SK-N-SH (cell line): ENCODE measurements around the gene GPR55. TPM values are rescaled to one million over a fixed set of nuclear protein-coding genes. Genes with fewer than 3 reads are reported as not detected.
A peak's percentile ranks its signal among the peaks of the same experiment; 100 is the strongest.

Source experiments
- CTCF ChIA-PET: fragments of 300-600, 350-600 bp; formaldehyde crosslinking; extraction: SDS; loops from one replicate; lab custom pipeline; 2021; lab: Yijun Ruan, JAX
- POLR2A ChIA-PET: fragments of 350-600 bp; sonication (Branson Sonifier 250); formaldehyde crosslinking; extraction: SDS; loops from one replicate; lab custom pipeline; 2020; ENCODE audit warnings: antibody characterized with exemption, inconsistent platforms; lab: Yijun Ruan, JAX
- DNase-seq: peaks from one replicate; pipeline ENCODE4 v3.0.0; 2012
- H2AFZ ChIP-seq: fragments of 200-600 bp; sonication (generic); 2 replicates; pipeline ENCODE4 v1.8.1; 2016; ENCODE audit warnings: antibody characterized with exemption, mild to moderate bottlenecking, low read depth
- H3F3A ChIP-seq: fragments of 200-600 bp; sonication (generic); replicated peaks from 2 replicates; pipeline ENCODE3; 2016; ENCODE audit warnings: antibody characterized with exemption, mild to moderate bottlenecking; ENCODE audit not compliant: insufficient read depth
- H3K27ac ChIP-seq, 2 experiments: fragments of 200-500 bp in 1 of 2; fragments of 200-600 bp in 1 of 2; sonication (Bioruptor generic) in 1 of 2; sonication (generic), shearing (Covaris generic) in 1 of 2; 2 replicates each; pipeline versions ENCODE4 v1.5.1 to v1.6.1; 2014 to 2016; ENCODE audit warnings: low read depth in 2 of 2, inconsistent platforms in 1 of 2, low read length in 1 of 2, mild to moderate bottlenecking in 1 of 2, mixed read lengths in 1 of 2
- H3K27me3 ChIP-seq: fragments of 200-600 bp; sonication (generic), shearing (Covaris generic); 2 replicates; pipeline ENCODE4 v1.6.1; 2016; ENCODE audit warnings: mixed run types; ENCODE audit not compliant: insufficient read depth
- H3K36me3 ChIP-seq, 2 experiments: fragments of 200-500 bp in 1 of 2; fragments of 200-600 bp in 1 of 2; sonication (Bioruptor generic) in 1 of 2; sonication (generic) in 1 of 2; replicated peaks in 1 of 2; 2 replicates each; pipeline versions ENCODE3 to v1.5.1; 2014 to 2016; ENCODE audit warnings: low read length in 1 of 2, mild to moderate bottlenecking in 1 of 2; ENCODE audit not compliant: insufficient read depth in 2 of 2, control insufficient read depth in 1 of 2
- H3K4me1 ChIP-seq, 2 experiments: fragments of 200-500 bp in 1 of 2; fragments of 200-600 bp in 1 of 2; sonication (Bioruptor generic) in 1 of 2; sonication (generic), shearing (Covaris generic) in 1 of 2; 2 replicates each; pipeline versions ENCODE4 v1.5.1 to v1.6.1; 2014 to 2016; ENCODE audit warnings: low read depth in 1 of 2, low read length in 1 of 2, mixed run types in 1 of 2; ENCODE audit not compliant: insufficient read depth in 2 of 2, control insufficient read depth in 1 of 2
- H3K4me2 ChIP-seq: fragments of 200-600 bp; sonication (generic), shearing (Covaris generic); 2 replicates; pipeline ENCODE4 v1.6.1; 2017; ENCODE audit warnings: mixed run types
- H3K4me3 ChIP-seq, 2 experiments: fragments of 200-500 bp in 1 of 2; fragments of 200-600 bp in 1 of 2; sonication (Bioruptor generic) in 1 of 2; sonication (generic), shearing (Covaris generic) in 1 of 2; 2 replicates each; pipeline versions ENCODE4 v1.5.1 to v1.8.1; 2014 to 2016; ENCODE audit warnings: low read depth in 2 of 2, inconsistent platforms in 1 of 2, low read length in 1 of 2, mild to moderate bottlenecking in 1 of 2, mixed read lengths in 1 of 2, moderate library complexity in 1 of 2
- H3K79me2 ChIP-seq: fragments of 200-600 bp; sonication (generic); 2 replicates; pipeline ENCODE4 v1.8.1; 2017; ENCODE audit warnings: mild to moderate bottlenecking; ENCODE audit not compliant: insufficient read depth
- H3K9ac ChIP-seq: fragments of 200-600 bp; sonication (generic); 2 replicates; pipeline ENCODE4 v1.6.1; 2017; ENCODE audit warnings: mixed run types
- H3K9me2 ChIP-seq: fragments of 200-600 bp; sonication (generic); 2 replicates; pipeline ENCODE4 v1.6.1; 2017; ENCODE audit warnings: mixed run types
- H3K9me3 ChIP-seq: fragments of 200-600 bp; sonication (generic); 2 replicates; pipeline ENCODE4 v1.6.1; 2017; ENCODE audit warnings: mixed run types, mild to moderate bottlenecking, moderate library complexity
- H4K20me1 ChIP-seq: fragments of 200-600 bp; sonication (generic); 2 replicates; pipeline ENCODE4 v1.6.1; 2017; ENCODE audit warnings: mild to moderate bottlenecking, mixed run types; ENCODE audit not compliant: insufficient read depth
- CHD2 ChIP-seq: fragments of 150-350 bp; IDR thresholded peaks from 2 replicates; pipeline ENCODE4 v1.6.1; 2018; ENCODE audit warnings: low read length; ENCODE audit not compliant: partially characterized antibody
- ELF1 ChIP-seq: IDR thresholded peaks from 2 replicates; pipeline ENCODE4 v1.4.0; 2012
- FOXM1 ChIP-seq: IDR thresholded peaks from 2 replicates; pipeline ENCODE4 v1.4.0; 2012; ENCODE audit warnings: low read depth, mild to moderate bottlenecking
- GABPA ChIP-seq: IDR thresholded peaks from 2 replicates; pipeline ENCODE4 v1.4.0; 2012; ENCODE audit warnings: low read depth, mild to moderate bottlenecking
- JUND ChIP-seq: IDR thresholded peaks from 2 replicates; pipeline ENCODE4 v1.4.0; 2012
- MAX ChIP-seq: IDR thresholded peaks from 2 replicates; pipeline ENCODE4 v1.4.0; 2012; ENCODE audit warnings: low read depth
- MXI1 ChIP-seq: IDR thresholded peaks from 2 replicates; pipeline ENCODE4 v1.6.1; 2012; ENCODE audit warnings: mild to moderate bottlenecking, low read depth, low read length, improper control_type of control experiment
- NRF1 ChIP-seq: IDR thresholded peaks from 2 replicates; pipeline ENCODE4 v1.6.1; 2012; ENCODE audit warnings: low read depth, mild to moderate bottlenecking, low read length
- POLR2AphosphoS5 ChIP-seq: IDR thresholded peaks from 2 replicates; pipeline ENCODE4 v1.6.1; 2012; ENCODE audit warnings: low read depth, low read length
- RCOR1 ChIP-seq: fragments of 150-350 bp; IDR thresholded peaks from 2 replicates; pipeline ENCODE4 v1.6.1; 2017; ENCODE audit warnings: antibody characterized with exemption, low read length
- RXRA ChIP-seq: IDR thresholded peaks from 2 replicates; pipeline ENCODE4 v1.4.0; 2012; ENCODE audit warnings: low read depth, mild to moderate bottlenecking, borderline replicate concordance
- SIN3A ChIP-seq: IDR thresholded peaks from 2 replicates; pipeline ENCODE4 v1.6.1; 2012; ENCODE audit warnings: low read depth, mild to moderate bottlenecking, low read length, moderate library complexity, borderline replicate concordance
- SMC3 ChIP-seq: IDR thresholded peaks from 2 replicates; pipeline ENCODE4 v1.6.1; 2012; ENCODE audit warnings: low read depth, low read length, improper control_type of control experiment
- TAF1 ChIP-seq: IDR thresholded peaks from 2 replicates; pipeline ENCODE4 v1.6.1; 2012; ENCODE audit warnings: low read depth, mild to moderate bottlenecking, low read length, moderate library complexity, borderline replicate concordance
- TCF12 ChIP-seq: IDR thresholded peaks from 2 replicates; pipeline ENCODE4 v1.4.0; 2012
- TEAD4 ChIP-seq: IDR thresholded peaks from 2 replicates; pipeline ENCODE4 v1.4.0; 2012; ENCODE audit warnings: mild to moderate bottlenecking, borderline replicate concordance; ENCODE audit not compliant: insufficient read depth
- USF1 ChIP-seq: IDR thresholded peaks from 2 replicates; pipeline ENCODE4 v1.4.0; 2012; ENCODE audit warnings: low read depth, borderline replicate concordance
- YY1 ChIP-seq: IDR thresholded peaks from 2 replicates; pipeline ENCODE4 v1.4.0; 2012; ENCODE audit warnings: low read depth, mild to moderate bottlenecking
- whole genome bisulfite sequencing: methylation state at CpG from one replicate; pipeline ENCODE4 v1.1.6; 2017; ENCODE audit warnings: low lambda C conversion rate; 5-methylcytosine and 5-hydroxymethylcytosine counted together
- polyA plus RNA-seq, 3 experiments: library from polyadenylated mRNA; depleted of rRNA; stranded (reverse); fragments of >200 nt; gene quantifications; 2 replicates each; pipeline ENCODE4 v1.2.3, GENCODE V29; 2012
- TF ChIP-seq, protein P1 (sequence below): fragments of 150-350 bp; IDR thresholded peaks from 2 replicates; pipeline ENCODE4 v1.6.1; 2016; ENCODE audit warnings: mild to moderate bottlenecking, low read depth, low read length
- TF ChIP-seq, protein P2 (sequence below): IDR thresholded peaks from 2 replicates; pipeline ENCODE4 v1.6.1; 2012; ENCODE audit warnings: mild to moderate bottlenecking, low read depth, low read length, moderate library complexity

GPR55 gene
- polyA plus RNA-seq, 1 of the 3 experiments (the other 2 are of a cell fraction) = not detected

DNA sequence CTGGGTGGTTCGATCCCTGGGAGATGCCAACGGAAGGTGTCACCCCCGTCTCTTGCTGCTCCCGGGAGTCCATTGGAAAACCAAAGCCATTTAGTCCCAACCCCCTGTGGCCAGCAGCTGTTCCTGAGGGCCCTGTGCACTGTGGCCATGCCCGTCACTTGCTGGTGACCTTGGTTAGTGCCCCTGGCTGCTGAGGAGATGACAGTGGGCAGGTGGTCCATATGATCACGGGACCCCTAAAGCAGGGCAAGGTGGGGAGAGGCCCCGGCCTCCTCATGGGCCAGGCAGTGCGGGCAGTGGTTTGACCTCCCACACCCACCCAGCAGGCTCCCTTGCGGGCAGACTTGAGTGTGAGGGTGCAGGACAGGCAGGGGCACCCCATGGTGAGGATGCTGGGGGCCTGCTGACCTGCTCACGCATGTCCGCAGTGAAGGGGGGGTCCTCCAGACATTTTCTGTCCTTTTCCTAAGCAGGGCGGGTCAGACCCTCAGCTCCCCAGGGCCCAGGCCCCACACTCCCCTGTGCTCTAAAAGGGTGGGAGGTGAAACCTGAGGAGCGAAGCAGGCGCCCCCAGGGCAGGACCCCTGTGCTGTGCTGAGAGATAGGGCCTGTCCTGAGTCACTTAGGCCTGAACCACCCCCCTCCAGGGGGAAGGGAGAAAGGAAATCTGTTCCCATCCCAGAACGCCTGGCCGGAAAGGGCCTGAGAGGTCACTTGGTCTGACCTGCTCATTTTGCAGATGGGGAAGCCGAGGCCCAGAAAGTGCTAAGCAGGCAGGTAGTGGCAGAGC is 53.5 kb downstream of the GPR55 start:
- TF ChIP-seq TCF12 (no peak), MXI1 (no peak), MAX (no peak), SMC3 (no peak), SIN3A (no peak), RXRA (no peak), RCOR1 (no peak), CHD2 (no peak), YY1 (no peak)
- TF ChIP-seq, all 33 proteins: peak for 0
- no peak overlapping the region for H3K4me3 ChIP-seq
- ChIA-PET POLR2A (interaction anchor here (0.8 kb wide), 1 partner anchor 14 kb away, joined by 3 read pairs; no protein-coding TSS in a partner anchor), CTCF (interaction anchor here (0.6 to 7.9 kb wide), 11 partner anchors 7 to 716 kb away, joined by 3 to 58 read pairs (median 5); no protein-coding TSS in a partner anchor)
- H3K27ac ChIP-seq = peak overlapping the region in 1 of 2 experiments; percentile 99; a peak in 2 of 4 replicates
- H3K9me3 ChIP-seq = no peaks in the 10 kb centered on the region
- peaks cover 33 to 71% of the 10 kb centered on the region in 2 experiments for H3K4me1 ChIP-seq
- 70% methylated on average over 5 of the region's 17 CpGs for WGBS
- no peaks in the 10 kb centered on the region for H3K9me2 ChIP-seq
- H3K9ac ChIP-seq = no peak overlapping the region
- H3K27me3 ChIP-seq = no peaks in the 10 kb centered on the region
- H3K36me3 ChIP-seq = peaks cover 0 to 12% of the 10 kb centered on the region in 2 experiments
- no peak overlapping the region for H2AFZ ChIP-seq
- H3K79me2 ChIP-seq = no peaks in the 10 kb centered on the region
- peaks cover 33% of the 10 kb centered on the region; the same call in 1 of the 2 replicates for H4K20me1 ChIP-seq
- no peak overlapping the region for H3K4me2 ChIP-seq
- no peak for DNase-seq
- H3F3A ChIP-seq = peaks cover 4% of the 10 kb centered on the region

GRCh38 chr2:230870544-230871360 is 54.3 kb downstream of the GPR55 start:
- H3K27me3 ChIP-seq = no peaks in the 10 kb centered on the region
- peaks cover 9% of the 10 kb centered on the region for H3F3A ChIP-seq
- CTCF ChIA-PET = interaction anchor here (0.6 to 7.9 kb wide), 12 partner anchors 8 to 117 kb away, joined by 3 to 58 read pairs (median 5); no protein-coding TSS in a partner anchor
- H3K4me2 ChIP-seq = no peak overlapping the region; the same call in 1 of the 2 replicates
- H2AFZ ChIP-seq = no peak overlapping the region
- WGBS = 59% methylated on average over 18 of the region's 18 CpGs
- POLR2A ChIA-PET = interaction anchor here (0.6 to 0.8 kb wide), 2 partner anchors 15 to 116 kb away, joined by 3 read pairs; no protein-coding TSS in a partner anchor
- peaks cover 40 to 77% of the 10 kb centered on the region in 2 experiments for H3K4me1 ChIP-seq
- no peak overlapping the region; a peak in 1 of 4 replicates for H3K4me3 ChIP-seq
- H3K27ac ChIP-seq = peak overlapping the region in 1 of 2 experiments; percentile 99; a peak in 2 of 4 replicates
- no peak overlapping the region for H3K9ac ChIP-seq
- no peaks in the 10 kb centered on the region for H3K79me2 ChIP-seq
- H3K9me3 ChIP-seq = no peaks in the 10 kb centered on the region
- peaks cover 35% of the 10 kb centered on the region; the same call in 1 of the 2 replicates for H4K20me1 ChIP-seq
- peak; percentile 76 for DNase-seq
- H3K36me3 ChIP-seq = peaks cover 0 to 8% of the 10 kb centered on the region in 2 experiments
- H3K9me2 ChIP-seq = no peaks in the 10 kb centered on the region
- TF ChIP-seq TAF1 (no peak), GABPA (no peak), YY1 (no peak), USF1 (no peak), MAX (no peak), ELF1 (no peak), NRF1 (no peak), TEAD4 (no peak), JUND (no peak), SMC3 (no peak), POLR2AphosphoS5 (no peak), FOXM1 (no peak)
- TF ChIP-seq, protein P1, sequence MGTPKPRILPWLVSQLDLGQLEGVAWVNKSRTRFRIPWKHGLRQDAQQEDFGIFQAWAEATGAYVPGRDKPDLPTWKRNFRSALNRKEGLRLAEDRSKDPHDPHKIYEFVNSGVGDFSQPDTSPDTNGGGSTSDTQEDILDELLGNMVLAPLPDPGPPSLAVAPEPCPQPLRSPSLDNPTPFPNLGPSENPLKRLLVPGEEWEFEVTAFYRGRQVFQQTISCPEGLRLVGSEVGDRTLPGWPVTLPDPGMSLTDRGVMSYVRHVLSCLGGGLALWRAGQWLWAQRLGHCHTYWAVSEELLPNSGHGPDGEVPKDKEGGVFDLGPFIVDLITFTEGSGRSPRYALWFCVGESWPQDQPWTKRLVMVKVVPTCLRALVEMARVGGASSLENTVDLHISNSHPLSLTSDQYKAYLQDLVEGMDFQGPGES = no peak
- TF ChIP-seq, protein P2, sequence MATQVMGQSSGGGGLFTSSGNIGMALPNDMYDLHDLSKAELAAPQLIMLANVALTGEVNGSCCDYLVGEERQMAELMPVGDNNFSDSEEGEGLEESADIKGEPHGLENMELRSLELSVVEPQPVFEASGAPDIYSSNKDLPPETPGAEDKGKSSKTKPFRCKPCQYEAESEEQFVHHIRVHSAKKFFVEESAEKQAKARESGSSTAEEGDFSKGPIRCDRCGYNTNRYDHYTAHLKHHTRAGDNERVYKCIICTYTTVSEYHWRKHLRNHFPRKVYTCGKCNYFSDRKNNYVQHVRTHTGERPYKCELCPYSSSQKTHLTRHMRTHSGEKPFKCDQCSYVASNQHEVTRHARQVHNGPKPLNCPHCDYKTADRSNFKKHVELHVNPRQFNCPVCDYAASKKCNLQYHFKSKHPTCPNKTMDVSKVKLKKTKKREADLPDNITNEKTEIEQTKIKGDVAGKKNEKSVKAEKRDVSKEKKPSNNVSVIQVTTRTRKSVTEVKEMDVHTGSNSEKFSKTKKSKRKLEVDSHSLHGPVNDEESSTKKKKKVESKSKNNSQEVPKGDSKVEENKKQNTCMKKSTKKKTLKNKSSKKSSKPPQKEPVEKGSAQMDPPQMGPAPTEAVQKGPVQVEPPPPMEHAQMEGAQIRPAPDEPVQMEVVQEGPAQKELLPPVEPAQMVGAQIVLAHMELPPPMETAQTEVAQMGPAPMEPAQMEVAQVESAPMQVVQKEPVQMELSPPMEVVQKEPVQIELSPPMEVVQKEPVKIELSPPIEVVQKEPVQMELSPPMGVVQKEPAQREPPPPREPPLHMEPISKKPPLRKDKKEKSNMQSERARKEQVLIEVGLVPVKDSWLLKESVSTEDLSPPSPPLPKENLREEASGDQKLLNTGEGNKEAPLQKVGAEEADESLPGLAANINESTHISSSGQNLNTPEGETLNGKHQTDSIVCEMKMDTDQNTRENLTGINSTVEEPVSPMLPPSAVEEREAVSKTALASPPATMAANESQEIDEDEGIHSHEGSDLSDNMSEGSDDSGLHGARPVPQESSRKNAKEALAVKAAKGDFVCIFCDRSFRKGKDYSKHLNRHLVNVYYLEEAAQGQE = no peak
